LNCaP clone FGC (cell line): ENCODE results near the gene IFT43.

Source experiments
- DNase-seq: peaks from one replicate; pipeline ENCODE4 v3.0.0-alpha.2; 2011; ENCODE audit warnings: low read depth
- H3K4me3 ChIP-seq: 2 replicates; pipeline ENCODE4 v1.5.1; 2011; ENCODE audit warnings: mild to moderate bottlenecking, low read depth, low read length, control low read depth
- CTCF ChIP-seq: IDR thresholded peaks from 2 replicates; pipeline ENCODE4 v1.5.1; 2012; ENCODE audit warnings: mild to moderate bottlenecking; ENCODE audit not compliant: control insufficient read depth, insufficient read depth; ENCODE audit errors: extremely low read depth

The IFT43 gene

GRCh38 chr14:75979648-75980565 lies 5.7 kb upstream of the IFT43 start:
- TF ChIP-seq CTCF: no peak
- no peak for DNase-seq
- H3K4me3 ChIP-seq: no peak overlapping the region

GRCh38 chr14:75980856-75981255 lies 4.7 kb upstream of the IFT43 start:
- H3K4me3 ChIP-seq: no peak overlapping the region
- peak; percentile 18 for DNase-seq
- TF ChIP-seq CTCF: no peak

GRCh38 chr14:75981426-75982265 lies 3.9 kb upstream of the IFT43 start, which contains the start of gene TGFB3:
Gene TGFB3, minus strand, starts transcription at chr14:75981995. Its CDS starts 1,102 bp downstream, at chr14:75980893.
- no peak for TF ChIP-seq CTCF
- H3K4me3 ChIP-seq: peak within 1 kb of the TSS; percentile 48
- no peak for DNase-seq

GRCh38 chr14:75982266-75983018 lies 3.1 kb upstream of the IFT43 start:
- peak overlapping the region; percentile 48 for H3K4me3 ChIP-seq
- peak; percentile 82 for TF ChIP-seq CTCF
- peak; percentile 23 for DNase-seq

- TF ChIP-seq CTCF: no peak
- H3K4me3 ChIP-seq: no peak overlapping the region
- DNase-seq: no peak
Measured at GRCh38 chr14:75983019-75983358, 2.6 kb upstream of the IFT43 start.

GRCh38 chr14:75984674-75985073 lies 889 bp upstream of the IFT43 start:
- H3K4me3 ChIP-seq: no peak overlapping the region
- DNase-seq: peak; percentile 96
- no peak for TF ChIP-seq CTCF
